Lung (tissue), 12 donors: ENCODE results near the gene FAM120A. TPM values are rescaled to one million over a fixed set of nuclear protein-coding genes. Genes with fewer than 3 reads are reported as not detected.

ENCODE experiments used
- ATAC-seq: fragments of 200-7000 bp; cut with Tn5 transposase; one replicate; pipeline ENCODE4 v1.9.1; 2020; ENCODE audit warnings: moderate number of reproducible peaks; ENCODE audit not compliant: insufficient read depth, low FRiP score
- DNase-seq, 3 donors: peaks; one replicate each; pipeline ENCODE4 v3.0.0-alpha.2; 2013 to 2017
- H3K27ac ChIP-seq, 2 donors: one replicate each; pipeline ENCODE4 v1.5.1; 2013; ENCODE audit warnings: mild to moderate bottlenecking in 2 of 2, moderate library complexity in 2 of 2, control low read depth in 1 of 2, inconsistent platforms in 1 of 2, low read depth in 1 of 2, low read length in 1 of 2
- H3K27me3 ChIP-seq, 3 donors: one replicate each; pipeline ENCODE4 v1.5.1; 2013; ENCODE audit warnings: low read length in 2 of 3; ENCODE audit not compliant: control insufficient read depth in 3 of 3, insufficient read depth in 3 of 3
- H3K36me3 ChIP-seq, 4 donors: one replicate each; pipeline ENCODE4 v1.5.1; 2013; ENCODE audit warnings: low read length in 4 of 4, mild to moderate bottlenecking in 1 of 4, moderate library complexity in 1 of 4; ENCODE audit not compliant: control insufficient read depth in 4 of 4, insufficient read depth in 4 of 4
- H3K4me1 ChIP-seq, 5 donors: one replicate each; pipeline ENCODE4 v1.5.1; 2013; ENCODE audit warnings: low read length in 5 of 5, mild to moderate bottlenecking in 2 of 5, moderate library complexity in 1 of 5; ENCODE audit not compliant: control insufficient read depth in 5 of 5, insufficient read depth in 5 of 5
- H3K4me3 ChIP-seq: one replicate; pipeline ENCODE4 v1.5.1; 2013; ENCODE audit warnings: mild to moderate bottlenecking, control low read depth, moderate library complexity
- H3K9ac ChIP-seq, 2 donors: one replicate each; pipeline ENCODE4 v1.5.1; 2013; ENCODE audit warnings: low read length in 2 of 2, control low read depth in 1 of 2; ENCODE audit not compliant: insufficient read depth in 1 of 2
- H3K9me3 ChIP-seq, 4 donors: one replicate each; pipeline ENCODE4 v1.5.1; 2013; ENCODE audit warnings: low read length in 3 of 4, mild to moderate bottlenecking in 1 of 4, moderate library complexity in 1 of 4; ENCODE audit not compliant: control insufficient read depth in 4 of 4, insufficient read depth in 3 of 4
- CTCF ChIP-seq: IDR thresholded peaks from 2 replicates; pipeline ENCODE4 v1.5.1; 2012; ENCODE audit warnings: mild to moderate bottlenecking; ENCODE audit errors: control extremely low read depth, extremely low read depth
- WGBS, 2 donors: extraction: QIAGEN DNeasy Blood & Tissue Kit; methylation state at CpG; one replicate each; pipeline ENCODE4 v1.1.7; 2013; 5-methylcytosine and 5-hydroxymethylcytosine counted together
- polyA plus RNA-seq, 2 donors: library from polyadenylated mRNA; stranded (reverse); fragments of 200-250 nt; gene quantifications; one replicate each; pipeline ENCODE4 v1.2.1, GENCODE V29; 2013
- total RNA-seq, 2 donors: library from RNA; depleted of rRNA in 1 of 2; stranded (reverse); fragments of >200 nt in 1 of 2; gene quantifications; one replicate each; pipeline ENCODE4 v1.2.1, GENCODE V29; 2014 to 2021
- donor health status: control.
- donor health status: control.
- donor health status: Bipolar disorder and iron deficiency.
- donor health status: healthy.
- donor health status: DM: yes; HTN: yes; CAD: no.

FAM120A gene
- total and polyA plus RNA-seq, 4 donors: 44.9 to 134 (median 91.2) TPM

GRCh38 chr9:93459432-93459847 lies 8.0 kb downstream of the FAM120A start:
- DNase-seq (no peak), ATAC-seq (no peak)
- H3K9me3 ChIP-seq: no peaks in the 10 kb centered on the region
- peaks cover 5 to 42% (median 8%) of the 10 kb centered on the region in 5 donors for H3K4me1 ChIP-seq
- no peak overlapping the region for H3K9ac ChIP-seq
- no peaks in the 10 kb centered on the region for H3K27me3 ChIP-seq
- TF ChIP-seq CTCF: no peak
- no peak overlapping the region for H3K4me3 ChIP-seq
- peak overlapping the region in 1 of 2 donors; percentile 57 for H3K27ac ChIP-seq
- H3K36me3 ChIP-seq: no peaks in the 10 kb centered on the region

DNA sequence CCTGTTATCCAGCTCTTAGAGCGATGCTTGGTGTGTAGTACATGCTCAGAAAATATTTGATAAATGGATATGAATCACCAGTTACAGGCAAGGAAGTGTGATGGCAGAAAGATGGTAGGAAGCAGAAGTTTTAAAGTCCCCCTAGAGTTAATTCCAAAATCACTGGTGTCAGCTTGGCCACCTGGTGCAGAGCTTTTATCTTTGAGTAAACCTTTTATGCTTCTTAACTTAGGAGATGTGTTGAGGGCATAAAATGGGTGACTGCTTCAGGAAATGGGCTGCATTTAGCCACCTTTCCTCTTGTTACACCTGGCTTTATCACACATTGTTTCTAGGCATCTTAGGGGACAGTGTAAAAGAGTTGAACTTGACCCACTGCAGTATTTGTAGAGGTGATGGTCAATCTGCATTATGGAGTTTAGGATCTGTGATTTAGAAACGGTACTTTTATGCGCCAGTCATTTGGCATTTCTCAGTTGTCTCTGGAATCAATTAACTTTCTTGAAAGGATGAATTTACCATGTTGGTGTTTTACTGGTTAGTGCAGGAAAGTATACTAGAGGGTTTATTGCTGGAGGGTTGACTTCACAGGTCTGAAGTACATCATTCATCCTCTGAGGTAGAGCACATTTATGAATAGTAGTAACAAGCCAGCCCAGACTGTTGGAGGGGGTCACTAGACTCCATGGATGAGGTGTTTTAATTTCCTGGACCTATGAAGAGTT lies 9.4 kb downstream of the FAM120A start:
- ATAC-seq: no peak
- no peaks in the 10 kb centered on the region for H3K27me3 ChIP-seq
- peak overlapping the region; percentile 2 to 31 for H3K27ac ChIP-seq
- WGBS, 2 donors: 93 to 94% methylated on average over 3 of the region's 3 CpGs
- no peaks in the 10 kb centered on the region for H3K9me3 ChIP-seq
- TF ChIP-seq CTCF: no peak
- H3K36me3 ChIP-seq: no peaks in the 10 kb centered on the region
- H3K4me1 ChIP-seq: peaks cover 8 to 52% (median 8%) of the 10 kb centered on the region in 5 donors
- DNase-seq: no peak
- no peak overlapping the region for H3K4me3 ChIP-seq
- no peak overlapping the region for H3K9ac ChIP-seq

GRCh38 chr9:93461414-93461743 lies 9.9 kb downstream of the FAM120A start:
- 95 to 100% methylated on average over 1 of the region's 1 CpG for WGBS, 2 donors
- DNase-seq (no peak), ATAC-seq (no peak)
- Histone ChIP-seq H3K27me3 (no peaks in the 10 kb centered on the region), H3K4me1 (peaks cover 8 to 55% (median 11%) of the 10 kb centered on the region in 5 donors), H3K9me3 (no peaks in the 10 kb centered on the region), H3K4me3 (no peak overlapping the region), H3K36me3 (no peaks in the 10 kb centered on the region), H3K9ac (no peak overlapping the region), H3K27ac (no peak overlapping the region)
- TF ChIP-seq CTCF: no peak

- H3K9ac ChIP-seq: no peak overlapping the region
- ATAC-seq (no peak), DNase-seq (no peak)
- no peaks in the 10 kb centered on the region for H3K27me3 ChIP-seq
- H3K4me3 ChIP-seq: no peak overlapping the region
- no peak for TF ChIP-seq CTCF
- peaks cover 8 to 56% (median 14%) of the 10 kb centered on the region in 5 donors for H3K4me1 ChIP-seq
- no peaks in the 10 kb centered on the region for H3K36me3 ChIP-seq
- WGBS, 2 donors: 55 to 60% methylated on average over 2 of the region's 2 CpGs
- no peak overlapping the region for H3K27ac ChIP-seq
- no peaks in the 10 kb centered on the region for H3K9me3 ChIP-seq
Measured at GRCh38 chr9:93461821-93462220, 10.3 kb downstream of the FAM120A start.
